Activated CD8-positive, alpha-beta T cell treated with anti-CD3 and anti-CD28 coated beads for 36 hours (primary cell): Measurements from ENCODE around the gene HSD17B12. TPM values are rescaled to one million over a fixed set of nuclear protein-coding genes. Genes with fewer than 3 reads are reported as not detected.

Source experiments
- ATAC-seq: fragments of 200-7000 bp; cut with Tn5 transposase; one replicate; pipeline ENCODE4 v1.10.0; 2021; ENCODE audit warnings: mild to moderate bottlenecking, moderate library complexity
- CTCF ChIA-PET: fragments of 350-600 bp; sonication (Branson Sonifier 250); formaldehyde crosslinking; loops from one replicate; lab custom pipeline; 2021; ENCODE audit warnings: antibody characterized with exemption; lab: Charles Lee
- POLR2A ChIA-PET: fragments of 350-600 bp; sonication (Branson Sonifier 250); formaldehyde crosslinking; loops from one replicate; lab custom pipeline; 2021; ENCODE audit warnings: antibody characterized with exemption; lab: Charles Lee
- DNase-seq: peaks from one replicate; pipeline ENCODE4 v3.0.0-alpha.2; 2020
- H3K27ac Mint-ChIP-seq: one replicate; pipeline ENCODE4 v1.8.0; 2021; ENCODE audit warnings: mild to moderate bottlenecking, mixed read lengths
- H3K27me3 Mint-ChIP-seq: one replicate; pipeline ENCODE4 v1.8.0; 2021; ENCODE audit warnings: mixed read lengths
- H3K36me3 Mint-ChIP-seq: one replicate; pipeline ENCODE4 v1.8.0; 2021; ENCODE audit warnings: low read depth, mixed read lengths
- H3K4me1 Mint-ChIP-seq: one replicate; pipeline ENCODE4 v1.8.0; 2021; ENCODE audit warnings: low read depth, mixed read lengths
- H3K4me3 Mint-ChIP-seq: one replicate; pipeline ENCODE4 v1.8.0; 2021; ENCODE audit warnings: mild to moderate bottlenecking, moderate library complexity, mixed read lengths
- H3K9me3 Mint-ChIP-seq: one replicate; pipeline ENCODE4 v1.8.0; 2021; ENCODE audit warnings: mixed read lengths
- intact Hi-C: fragments of 100-400 bp; cut with micrococcal nuclease; formaldehyde crosslinking; loops from one replicate; pipeline ENCODE4 v1.10.0; 2022
- total RNA-seq, 2 experiments: library from RNA; stranded (reverse); gene quantifications; one replicate each; pipeline ENCODE4 v1.2.3, GENCODE V29; 2021
- TF ChIP-seq, protein P1 (sequence below): fragments of 200-600 bp; IDR thresholded peaks from one replicate; pipeline ENCODE4 v1.8.0; 2022; ENCODE audit warnings: antibody characterized with exemption, mild to moderate bottlenecking

The HSD17B12 gene
- 10 to 100 TPM; 44.8 to 46.8 TPM for total RNA-seq

- intact Hi-C loops, result loop anchor here (5.0 kb wide), 1 partner anchor 38 kb away; no protein-coding TSS in a partner anchor
- peak; percentile 99 for DNase-seq
- peaks cover 36% of the 10 kb centered on the region for H3K36me3 Mint-ChIP-seq
- peak within 1 kb of the TSS; percentile 88 for H3K27ac Mint-ChIP-seq
- peaks cover 27% of the 10 kb centered on the region for H3K4me1 Mint-ChIP-seq
- CTCF ChIA-PET, result interaction anchor here (0.8 to 1.1 kb wide), 3 partner anchors 16 to 150 kb away, joined by 3 to 4 read pairs (median 3); no protein-coding TSS in a partner anchor
- H3K4me3 Mint-ChIP-seq, result peak within 1 kb of the TSS; percentile 86
- TF ChIP-seq, protein P1, sequence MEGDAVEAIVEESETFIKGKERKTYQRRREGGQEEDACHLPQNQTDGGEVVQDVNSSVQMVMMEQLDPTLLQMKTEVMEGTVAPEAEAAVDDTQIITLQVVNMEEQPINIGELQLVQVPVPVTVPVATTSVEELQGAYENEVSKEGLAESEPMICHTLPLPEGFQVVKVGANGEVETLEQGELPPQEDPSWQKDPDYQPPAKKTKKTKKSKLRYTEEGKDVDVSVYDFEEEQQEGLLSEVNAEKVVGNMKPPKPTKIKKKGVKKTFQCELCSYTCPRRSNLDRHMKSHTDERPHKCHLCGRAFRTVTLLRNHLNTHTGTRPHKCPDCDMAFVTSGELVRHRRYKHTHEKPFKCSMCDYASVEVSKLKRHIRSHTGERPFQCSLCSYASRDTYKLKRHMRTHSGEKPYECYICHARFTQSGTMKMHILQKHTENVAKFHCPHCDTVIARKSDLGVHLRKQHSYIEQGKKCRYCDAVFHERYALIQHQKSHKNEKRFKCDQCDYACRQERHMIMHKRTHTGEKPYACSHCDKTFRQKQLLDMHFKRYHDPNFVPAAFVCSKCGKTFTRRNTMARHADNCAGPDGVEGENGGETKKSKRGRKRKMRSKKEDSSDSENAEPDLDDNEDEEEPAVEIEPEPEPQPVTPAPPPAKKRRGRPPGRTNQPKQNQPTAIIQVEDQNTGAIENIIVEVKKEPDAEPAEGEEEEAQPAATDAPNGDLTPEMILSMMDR, result no peak
- H3K27me3 Mint-ChIP-seq, result peaks cover 4% of the 10 kb centered on the region
- H3K9me3 Mint-ChIP-seq, result peaks cover 12% of the 10 kb centered on the region
- POLR2A ChIA-PET, result interaction anchor here (1.1 to 1.2 kb wide), 2 partner anchors 36 to 54 kb away, joined by 3 to 7 read pairs; no protein-coding TSS in a partner anchor
- ATAC-seq, result peak; percentile 98
Observed at GRCh38 chr11:43680521-43681400, at the start of gene HSD17B12. Gene HSD17B12 (plus strand): TSS chr11:43680738. CDS start chr11:43680828, 90 bp downstream.

- no peak overlapping the region for H3K4me3 Mint-ChIP-seq
- H3K27me3 Mint-ChIP-seq, result peaks cover 52% of the 10 kb centered on the region
Observed at GRCh38 chr11:43631732-43632131, 48.8 kb upstream of the HSD17B12 start.

DNA sequence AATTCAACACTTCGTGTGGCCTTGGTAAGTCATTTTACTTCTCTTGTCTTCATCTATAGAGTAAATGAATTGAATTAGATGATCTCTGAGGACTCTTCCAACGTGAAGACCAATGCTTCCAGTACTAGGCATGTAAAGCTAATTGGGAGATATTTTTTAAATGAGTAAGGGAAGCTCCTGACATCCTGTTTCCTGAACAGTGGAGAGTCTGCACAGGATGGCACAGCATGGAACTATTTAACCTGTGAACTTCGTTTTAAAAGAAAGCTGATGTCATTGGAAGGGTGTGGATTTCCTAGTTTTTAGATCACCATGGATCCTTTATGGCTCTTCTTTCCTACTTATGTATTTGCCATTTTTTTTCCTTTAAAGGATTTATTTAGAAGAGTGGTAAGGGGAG is 48.4 kb upstream of the HSD17B12 start:
- ATAC-seq (no peak), DNase-seq (no peak)
- POLR2A ChIA-PET, result no interaction called here
- peaks cover 53% of the 10 kb centered on the region for H3K27me3 Mint-ChIP-seq
- no peak overlapping the region for H3K27ac Mint-ChIP-seq
- CTCF ChIA-PET, result interaction anchor here (0.9 to 1.1 kb wide), 2 partner anchors 48 to 219 kb away, joined by 3 to 4 read pairs; no protein-coding TSS in a partner anchor
- intact Hi-C loops, result no loop called here
- H3K9me3 Mint-ChIP-seq, result no peaks in the 10 kb centered on the region
- H3K4me1 Mint-ChIP-seq, result no peaks in the 10 kb centered on the region
- H3K4me3 Mint-ChIP-seq, result no peak overlapping the region
- TF ChIP-seq, protein P1, result no peak
- H3K36me3 Mint-ChIP-seq, result no peaks in the 10 kb centered on the region

More at GRCh38 chr11:43631732-43632131, 48.8 kb upstream of the HSD17B12 start:
- Mint-ChIP-seq H3K36me3 (no peaks in the 10 kb centered on the region), H3K9me3 (no peaks in the 10 kb centered on the region), H3K27ac (no peak overlapping the region), H3K4me1 (no peaks in the 10 kb centered on the region)
- no peak for ATAC-seq
- intact Hi-C loops, result no loop called here
- CTCF ChIA-PET, result interaction anchor here (0.9 to 1.1 kb wide), 2 partner anchors 48 to 220 kb away, joined by 3 to 4 read pairs; no protein-coding TSS in a partner anchor
- TF ChIP-seq, protein P1, result no peak
- no peak for DNase-seq
- POLR2A ChIA-PET, result interaction anchor here (0.6 kb wide), 1 partner anchor 32 kb away, joined by 3 read pairs; no protein-coding TSS in a partner anchor

DNA sequence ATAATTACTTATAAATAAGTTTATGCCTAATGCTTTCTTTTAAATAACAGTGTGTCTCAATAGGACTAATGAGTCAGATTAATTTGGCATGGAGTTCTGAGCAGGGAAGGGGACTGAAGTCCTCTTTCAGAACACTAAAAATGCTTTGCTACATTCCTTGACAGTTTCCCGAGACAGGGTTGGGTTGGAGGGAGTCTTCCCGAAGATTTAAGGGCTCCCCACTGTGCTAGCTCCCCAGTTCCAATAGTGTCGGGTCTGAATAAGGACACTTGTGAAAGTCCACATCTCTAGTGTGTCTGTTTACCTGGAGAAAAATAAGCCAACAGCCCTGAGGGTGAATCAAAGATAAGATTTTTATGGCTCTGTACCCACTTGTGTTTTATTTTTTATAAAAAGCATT is 41.8 kb upstream of the HSD17B12 start:
- TF ChIP-seq, protein P1, result no peak
- CTCF ChIA-PET, result interaction anchor here (1.2 kb wide), 1 partner anchor 10 kb away, joined by 3 read pairs; no protein-coding TSS in a partner anchor
- H3K4me1 Mint-ChIP-seq, result peaks cover 2% of the 10 kb centered on the region
- ATAC-seq, result no peak
- H3K9me3 Mint-ChIP-seq, result peaks cover 2% of the 10 kb centered on the region
- no peak overlapping the region for H3K4me3 Mint-ChIP-seq
- peaks cover 2% of the 10 kb centered on the region for H3K36me3 Mint-ChIP-seq
- intact Hi-C loops, result no loop called here
- H3K27ac Mint-ChIP-seq, result no peak overlapping the region
- POLR2A ChIA-PET, result no interaction called here
- DNase-seq, result no peak
- H3K27me3 Mint-ChIP-seq, result peaks cover 39% of the 10 kb centered on the region
